ENCODE data around the gene BCL7C.

DNA sequence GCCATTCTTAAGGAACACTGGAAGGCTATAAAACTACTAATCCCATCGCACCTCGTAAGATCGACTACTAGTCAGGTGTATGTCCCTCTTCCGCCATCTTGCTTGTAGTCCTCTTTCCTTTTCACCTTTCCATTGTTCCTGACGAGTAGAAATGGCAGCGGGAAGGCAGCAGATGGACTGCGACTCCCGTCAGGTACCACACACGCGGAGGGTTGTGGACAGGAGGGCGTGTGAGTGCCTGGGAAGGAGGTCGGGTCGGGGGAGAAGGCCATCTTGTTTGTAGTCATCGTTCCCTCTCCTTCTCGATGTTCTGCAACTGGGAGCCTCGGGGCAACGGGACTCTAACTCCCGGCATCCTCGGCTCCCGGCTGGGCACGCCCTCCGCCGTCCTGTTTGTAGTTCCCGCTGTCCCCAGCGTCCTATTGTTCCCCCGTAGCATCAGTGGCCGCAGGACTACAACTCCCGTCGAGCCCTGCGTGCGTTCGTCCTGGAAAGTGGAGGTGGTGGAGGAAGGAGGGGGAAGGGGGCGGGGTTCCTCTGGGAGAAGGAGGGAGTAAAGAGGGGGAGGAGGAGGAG lies 29.2 kb upstream of the BCL7C start:
- TF ChIP-seq, protein P1, sequence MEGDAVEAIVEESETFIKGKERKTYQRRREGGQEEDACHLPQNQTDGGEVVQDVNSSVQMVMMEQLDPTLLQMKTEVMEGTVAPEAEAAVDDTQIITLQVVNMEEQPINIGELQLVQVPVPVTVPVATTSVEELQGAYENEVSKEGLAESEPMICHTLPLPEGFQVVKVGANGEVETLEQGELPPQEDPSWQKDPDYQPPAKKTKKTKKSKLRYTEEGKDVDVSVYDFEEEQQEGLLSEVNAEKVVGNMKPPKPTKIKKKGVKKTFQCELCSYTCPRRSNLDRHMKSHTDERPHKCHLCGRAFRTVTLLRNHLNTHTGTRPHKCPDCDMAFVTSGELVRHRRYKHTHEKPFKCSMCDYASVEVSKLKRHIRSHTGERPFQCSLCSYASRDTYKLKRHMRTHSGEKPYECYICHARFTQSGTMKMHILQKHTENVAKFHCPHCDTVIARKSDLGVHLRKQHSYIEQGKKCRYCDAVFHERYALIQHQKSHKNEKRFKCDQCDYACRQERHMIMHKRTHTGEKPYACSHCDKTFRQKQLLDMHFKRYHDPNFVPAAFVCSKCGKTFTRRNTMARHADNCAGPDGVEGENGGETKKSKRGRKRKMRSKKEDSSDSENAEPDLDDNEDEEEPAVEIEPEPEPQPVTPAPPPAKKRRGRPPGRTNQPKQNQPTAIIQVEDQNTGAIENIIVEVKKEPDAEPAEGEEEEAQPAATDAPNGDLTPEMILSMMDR (conservative IDR thresholded peaks at IDR 0.05; ENCODE audit: low read depth, low read length): no peak
- no peak for TF ChIP-seq EZH2 (IDR thresholded peaks at IDR 0.05; ENCODE audit: borderline replicate concordance, low read depth, low read length, poor library complexity, severe bottlenecking)
